SK-N-SH treated with all-trans-retinoic acid at 6 μM for 48 hours (cell line): ENCODE data around the gene SMIM14.

Experiments used
- GLIS3 ChIP-seq: fragments of 250-450 bp; sonication (Bioruptor Pico); IDR thresholded peaks from 2 replicates; pipeline ENCODE4 v1.5.0; 2020; ENCODE audit warnings: mild to moderate bottlenecking, moderate library complexity
- ISL1 ChIP-seq: fragments of 250-450 bp; sonication (Bioruptor Pico); IDR thresholded peaks from 2 replicates; pipeline ENCODE4 v2.1.2; 2022; ENCODE audit warnings: mild to moderate bottlenecking, moderate library complexity
- PATZ1 ChIP-seq: fragments of 250-450 bp; sonication (Bioruptor Pico); IDR thresholded peaks from 2 replicates; pipeline ENCODE4 v1.8.0; 2020; ENCODE audit warnings: mild to moderate bottlenecking, moderate library complexity, borderline replicate concordance
- PPARA ChIP-seq: fragments of 250-450 bp; sonication (Bioruptor Pico); IDR thresholded peaks from 2 replicates; pipeline ENCODE4 v1.5.0; 2020; ENCODE audit warnings: mild to moderate bottlenecking, borderline replicate concordance
- TOX ChIP-seq: fragments of 250-450 bp; sonication (Bioruptor Pico); IDR thresholded peaks from 2 replicates; pipeline ENCODE4 v1.8.0; 2021; ENCODE audit warnings: mild to moderate bottlenecking, moderate library complexity, borderline replicate concordance
- ZC3H10 ChIP-seq: fragments of 250-450 bp; sonication (Bioruptor Pico); IDR thresholded peaks from 2 replicates; pipeline ENCODE4 v1.5.1; 2021; ENCODE audit warnings: mild to moderate bottlenecking, moderate library complexity
- ZFP30 ChIP-seq: fragments of 450-650 bp; formaldehyde crosslinking; IDR thresholded peaks from 2 replicates; pipeline ENCODE4 v1.5.0; 2022; ENCODE audit warnings: mild to moderate bottlenecking, moderate library complexity
- ZNF565 ChIP-seq: fragments of 450-650 bp; formaldehyde crosslinking; conservative IDR thresholded peaks from 2 replicates; pipeline ENCODE4 v1.5.0; 2020; ENCODE audit warnings: low read depth, mild to moderate bottlenecking, moderate library complexity

- TF ChIP-seq ZFP30 (CRISPR knock-in tag) (no peak), GLIS3 (no peak), TOX (CRISPR knock-in tag) (no peak), ISL1 (CRISPR knock-in tag) (no peak), ZC3H10 (CRISPR knock-in tag) (no peak), PPARA (CRISPR knock-in tag) (no peak), ZNF565 (CRISPR knock-in tag) (no peak), PATZ1 (CRISPR knock-in tag) (no peak)
These were observed 96.1 kb downstream of the SMIM14 start for GRCh38 chr4:39542611-39543012.
